Heart left ventricle (tissue), 16 donors: Measurements from ENCODE around the gene MPRIP. TPM values are rescaled to one million over a fixed set of nuclear protein-coding genes. Genes with fewer than 3 reads are reported as not detected.

ENCODE experiments used
- ATAC-seq, 4 donors: fragments of 200-7000 bp; cut with Tn5 transposase; one replicate each; pipeline ENCODE4 v1.9.1; 2020 to 2022; ENCODE audit warnings: moderate library complexity in 4 of 4, mild to moderate bottlenecking in 3 of 4, moderate number of reproducible peaks in 1 of 4
- DNase-seq, 5 donors: peaks; one replicate each; pipeline ENCODE4 v3.0.0-alpha.2; 2020
- H3K27ac ChIP-seq, 12 donors: fragments of 200-600 bp; sonication (generic) in 4 of 12; one replicate each; pipeline versions ENCODE4 v1.5.0 to v1.8.0; 2016 to 2022; ENCODE audit warnings: mild to moderate bottlenecking in 2 of 12
- H3K27me3 ChIP-seq, 9 donors: fragments of 200-600 bp; sonication (generic) in 2 of 9; one replicate each; pipeline versions ENCODE4 v1.5.1 to v1.8.0; 2016 to 2022; ENCODE audit warnings: mild to moderate bottlenecking in 3 of 9
- H3K36me3 ChIP-seq, 9 donors: fragments of 200-600 bp; sonication (generic) in 2 of 9; one replicate each; pipeline versions ENCODE4 v1.5.0 to v1.8.0; 2018 to 2022; ENCODE audit warnings: mild to moderate bottlenecking in 2 of 9
- H3K4me1 ChIP-seq, 12 donors: fragments of 200-600 bp; sonication (generic) in 4 of 12; one replicate each; pipeline versions ENCODE4 v1.5.0 to v1.8.0; 2016 to 2022; ENCODE audit warnings: mild to moderate bottlenecking in 3 of 12
- H3K4me3 ChIP-seq, 12 donors: fragments of 200-600 bp; sonication (generic) in 4 of 12; one replicate each; pipeline versions ENCODE4 v1.5.0 to v1.8.0; 2017 to 2022; ENCODE audit warnings: mild to moderate bottlenecking in 9 of 12, moderate library complexity in 4 of 12
- H3K9me3 ChIP-seq, 12 donors: fragments of 200-600 bp; sonication (generic) in 4 of 12; one replicate each; pipeline versions ENCODE4 v1.5.0 to v1.8.0; 2016 to 2022; ENCODE audit warnings: mild to moderate bottlenecking in 1 of 12
- POLR2A ChIP-seq, 2 donors: fragments of 450-650 bp; IDR thresholded peaks; one replicate each; pipeline ENCODE4 v1.6.1; 2017; ENCODE audit warnings: antibody characterized with exemption in 2 of 2, mild to moderate bottlenecking in 2 of 2, moderate library complexity in 2 of 2
- WGBS, 4 donors: extraction: QIAGEN DNeasy Blood & Tissue Kit in 2 of 4; methylation state at CpG; one replicate each; pipeline versions ENCODE4 v1.1.5 to v1.1.7; 2013 to 2018; 5-methylcytosine and 5-hydroxymethylcytosine counted together
- intact Hi-C, 10 donors: fragments of 100-400 bp; cut with DNase I; formaldehyde crosslinking; loops; one replicate each; pipeline versions ENCODE4 v1.11.1 to v1.14.2; 2022
- polyA plus RNA-seq, 2 donors: library from polyadenylated mRNA; stranded (reverse); fragments of 200-250 nt; gene quantifications; one replicate each; pipeline ENCODE4 v1.2.3, GENCODE V29; 2013
- total RNA-seq, 9 donors: library from RNA; depleted of rRNA in 2 of 9; stranded (reverse); fragments of >200 nt in 2 of 9; fragmentation: NEBNext Ultra II Directional in 3 of 9; extraction: Animal tissue kit (Norgen Biotek cat#: 25700) in 3 of 9; gene quantifications; one replicate each; pipeline versions ENCODE4 v1.1.0 to v1.2.4, GENCODE V29; 2016 to 2023
- TF ChIP-seq, protein P1 (sequence below), 12 donors: fragments of 200-600 bp; sonication (generic) in 4 of 12; IDR thresholded peaks; one replicate each; pipeline versions ENCODE4 v1.5.0 to v1.8.0; 2018 to 2022; ENCODE audit warnings: antibody characterized with exemption in 12 of 12, mild to moderate bottlenecking in 5 of 12
- donor health status: ischemic (EF 13 %, LVEDD 7.1; RV severe dilation, severe dysfunction).
- donor health status: healthy with polysubstance abuse.
- donor health status: DM: no; HTN: yes; CAD: no.
- donor health status: DM: no; HTN: no; CAD: no.
- donor health status: ischemic (EF 25% LVEDD 6.9; RV normal size, moderate dysfunction).
- donor health status: ischemic (EF 25% LVEDD 5.7; RV mildly dilated, moderate dysfunction).
- donor health status: healthy.
- donor health status: DM: yes; HTN: yes; CAD: no.
- donor health status: ischemic (EF 35%, LVEDD 5.7; RV mildly dilated, moderate dysfunction).
- donor health status: nonischemic (EF 11% LVEDD 7.7; RV severe dilation, severe dysfunction).
- donor health status: DM: yes; HTN: yes; CAD: no.
- donor health status: PGD.
- donor health status: ischemic (EF 29% LVEDD 5.4; RV normal size, mild dysfunction).
- donor health status: nonischemic (EF 23%, LVEDD 6.1; RV moderate dilation, normal function).

The MPRIP gene
- total and polyA plus RNA-seq, 11 donors: 131 to 686 (median 343) TPM

GRCh38 chr17:17084941-17085340 is 42.7 kb downstream of the MPRIP start:
- WGBS, 4 donors: 69 to 80% (median 75%) methylated on average over 6 of the region's 6 CpGs
- Histone ChIP-seq H3K4me1 (peaks cover 4 to 79% (median 53%) of the 10 kb centered on the region in 12 donors), H3K27me3 (no peaks in the 10 kb centered on the region), H3K4me3 (no peak overlapping the region), H3K9me3 (no peaks in the 10 kb centered on the region), H3K27ac (no peak overlapping the region), H3K36me3 (peaks cover 0 to 54% (median 27%) of the 10 kb centered on the region in 9 donors)
- intact Hi-C loops: no loop called here
- no peak for DNase-seq
- ATAC-seq: no peak
- TF ChIP-seq POLR2A (IDR thresholded peaks at IDR 0.05): no peak
- TF ChIP-seq, protein P1, sequence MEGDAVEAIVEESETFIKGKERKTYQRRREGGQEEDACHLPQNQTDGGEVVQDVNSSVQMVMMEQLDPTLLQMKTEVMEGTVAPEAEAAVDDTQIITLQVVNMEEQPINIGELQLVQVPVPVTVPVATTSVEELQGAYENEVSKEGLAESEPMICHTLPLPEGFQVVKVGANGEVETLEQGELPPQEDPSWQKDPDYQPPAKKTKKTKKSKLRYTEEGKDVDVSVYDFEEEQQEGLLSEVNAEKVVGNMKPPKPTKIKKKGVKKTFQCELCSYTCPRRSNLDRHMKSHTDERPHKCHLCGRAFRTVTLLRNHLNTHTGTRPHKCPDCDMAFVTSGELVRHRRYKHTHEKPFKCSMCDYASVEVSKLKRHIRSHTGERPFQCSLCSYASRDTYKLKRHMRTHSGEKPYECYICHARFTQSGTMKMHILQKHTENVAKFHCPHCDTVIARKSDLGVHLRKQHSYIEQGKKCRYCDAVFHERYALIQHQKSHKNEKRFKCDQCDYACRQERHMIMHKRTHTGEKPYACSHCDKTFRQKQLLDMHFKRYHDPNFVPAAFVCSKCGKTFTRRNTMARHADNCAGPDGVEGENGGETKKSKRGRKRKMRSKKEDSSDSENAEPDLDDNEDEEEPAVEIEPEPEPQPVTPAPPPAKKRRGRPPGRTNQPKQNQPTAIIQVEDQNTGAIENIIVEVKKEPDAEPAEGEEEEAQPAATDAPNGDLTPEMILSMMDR (IDR thresholded peaks at IDR 0.05): no peak

GRCh38 chr17:17086585-17086984 is 44.3 kb downstream of the MPRIP start:
- Histone ChIP-seq H3K27me3 (no peaks in the 10 kb centered on the region), H3K27ac (peak overlapping the region in 3 of 12 donors; percentile 18 to 70 (median 60)), H3K4me3 (no peak overlapping the region), H3K9me3 (no peaks in the 10 kb centered on the region), H3K4me1 (peaks cover 8 to 77% (median 44%) of the 10 kb centered on the region in 12 donors), H3K36me3 (peaks cover 0 to 71% (median 29%) of the 10 kb centered on the region in 9 donors)
- no peak for DNase-seq
- intact Hi-C loops: no loop called here
- TF ChIP-seq, protein P1 (IDR thresholded peaks at IDR 0.05): no peak
- TF ChIP-seq POLR2A (IDR thresholded peaks at IDR 0.05): no peak
- no peak for ATAC-seq
- 91 to 97% (median 92%) methylated on average over 6 of the region's 6 CpGs for WGBS, 4 donors

- H3K4me3 ChIP-seq: no peak overlapping the region
- ATAC-seq (peak; percentile 51 to 79 (median 66)), DNase-seq (no peak)
- H3K27ac ChIP-seq: peak overlapping the region in 8 of 12 donors; percentile 8 to 70 (median 50)
- intact Hi-C loops: no loop called here
- H3K27me3 ChIP-seq: no peaks in the 10 kb centered on the region
- H3K36me3 ChIP-seq: peaks cover 0 to 71% (median 28%) of the 10 kb centered on the region in 9 donors
- peaks cover 8 to 77% (median 46%) of the 10 kb centered on the region in 12 donors for H3K4me1 ChIP-seq
- no peak for TF ChIP-seq POLR2A (IDR thresholded peaks at IDR 0.05)
- TF ChIP-seq, protein P1 (IDR thresholded peaks at IDR 0.05): no peak
- 60 to 70% (median 65%) methylated on average over 13 of the region's 13 CpGs for WGBS, 4 donors
- no peaks in the 10 kb centered on the region for H3K9me3 ChIP-seq
Observed at GRCh38 chr17:17087424-17088015, 45.3 kb downstream of the MPRIP start.

DNA sequence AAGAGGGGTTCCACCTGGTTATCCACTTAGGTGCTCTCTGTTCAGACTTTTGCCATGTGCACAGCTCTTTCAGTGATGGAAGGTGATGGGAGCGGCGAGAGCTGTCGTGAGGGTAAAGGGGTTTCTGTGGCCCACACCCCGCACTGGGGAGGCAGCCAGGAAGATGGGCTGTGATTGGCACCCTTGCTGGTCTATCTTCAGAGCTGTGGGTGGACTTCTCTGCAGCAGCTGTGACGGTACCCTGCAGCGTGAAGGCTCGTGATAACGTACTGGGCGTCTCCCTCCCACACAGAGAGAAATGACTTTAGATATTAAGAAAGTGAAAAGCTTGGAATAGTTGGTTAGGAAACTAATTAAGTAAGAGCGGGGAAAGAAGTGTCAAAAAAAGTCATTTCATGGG is 45.8 kb downstream of the MPRIP start:
- WGBS, 4 donors: 62 to 69% (median 64%) methylated on average over 10 of the region's 10 CpGs
- TF ChIP-seq POLR2A (IDR thresholded peaks at IDR 0.05): no peak
- Histone ChIP-seq H3K9me3 (no peaks in the 10 kb centered on the region), H3K27ac (peak overlapping the region in 6 of 12 donors; percentile 18 to 70 (median 50)), H3K4me1 (peaks cover 8 to 81% (median 49%) of the 10 kb centered on the region in 12 donors), H3K36me3 (peaks cover 0 to 66% (median 23%) of the 10 kb centered on the region in 9 donors), H3K4me3 (no peak overlapping the region), H3K27me3 (no peaks in the 10 kb centered on the region)
- ATAC-seq (peak in 2 of 4 donors; percentile 5 to 6), DNase-seq (peak in 1 of 5 donors; percentile 51)
- intact Hi-C loops: no loop called here
